Endothelial cell (in vitro differentiated cells): ENCODE results near the gene OSTM1. TPM values are rescaled to one million over a fixed set of nuclear protein-coding genes. Genes with fewer than 3 reads are reported as not detected.

Source experiments
- DNase-seq: peaks from one replicate; pipeline ENCODE4 v3.0.0; 2021; ENCODE audit warnings: low spot score
- H3K27ac Mint-ChIP-seq: one replicate; pipeline ENCODE4 v1.8.0; 2021; ENCODE audit warnings: mixed read lengths, inconsistent platforms; ENCODE audit not compliant: unreplicated experiment
- H3K27me3 Mint-ChIP-seq: one replicate; pipeline ENCODE4 v1.8.0; 2021; ENCODE audit warnings: mild to moderate bottlenecking, moderate library complexity, mixed read lengths, inconsistent platforms; ENCODE audit not compliant: unreplicated experiment
- H3K36me3 Mint-ChIP-seq: one replicate; pipeline ENCODE4 v1.8.0; 2021; ENCODE audit warnings: mild to moderate bottlenecking, low read depth, mixed read lengths, inconsistent platforms; ENCODE audit not compliant: unreplicated experiment
- H3K4me1 Mint-ChIP-seq: one replicate; pipeline ENCODE4 v1.8.0; 2021; ENCODE audit warnings: mild to moderate bottlenecking, mixed read lengths, inconsistent platforms; ENCODE audit not compliant: unreplicated experiment
- H3K4me3 Mint-ChIP-seq: one replicate; pipeline ENCODE4 v1.8.0; 2021; ENCODE audit warnings: mild to moderate bottlenecking, mixed read lengths, inconsistent platforms; ENCODE audit not compliant: unreplicated experiment
- H3K9me3 Mint-ChIP-seq: one replicate; pipeline ENCODE4 v1.8.0; 2021; ENCODE audit warnings: mixed read lengths, inconsistent platforms; ENCODE audit not compliant: unreplicated experiment
- total RNA-seq: library from RNA; stranded (reverse); fragmentation: NEBNext Ultra II Directional; extraction: Animal tissue kit (Norgen Biotek cat#: 25700); gene quantifications from one replicate; pipeline ENCODE4 v1.2.1, GENCODE V29; 2021; ENCODE audit not compliant: unreplicated experiment
- TF ChIP-seq, protein P1 (sequence below): fragments of 200-600 bp; sonication (generic); IDR thresholded peaks from one replicate; pipeline ENCODE4 v1.5.0; 2021; ENCODE audit warnings: antibody characterized with exemption; ENCODE audit not compliant: unreplicated experiment

OSTM1 gene
- total RNA-seq, 1 donor from 2014 or later: 22.7 TPM

DNA sequence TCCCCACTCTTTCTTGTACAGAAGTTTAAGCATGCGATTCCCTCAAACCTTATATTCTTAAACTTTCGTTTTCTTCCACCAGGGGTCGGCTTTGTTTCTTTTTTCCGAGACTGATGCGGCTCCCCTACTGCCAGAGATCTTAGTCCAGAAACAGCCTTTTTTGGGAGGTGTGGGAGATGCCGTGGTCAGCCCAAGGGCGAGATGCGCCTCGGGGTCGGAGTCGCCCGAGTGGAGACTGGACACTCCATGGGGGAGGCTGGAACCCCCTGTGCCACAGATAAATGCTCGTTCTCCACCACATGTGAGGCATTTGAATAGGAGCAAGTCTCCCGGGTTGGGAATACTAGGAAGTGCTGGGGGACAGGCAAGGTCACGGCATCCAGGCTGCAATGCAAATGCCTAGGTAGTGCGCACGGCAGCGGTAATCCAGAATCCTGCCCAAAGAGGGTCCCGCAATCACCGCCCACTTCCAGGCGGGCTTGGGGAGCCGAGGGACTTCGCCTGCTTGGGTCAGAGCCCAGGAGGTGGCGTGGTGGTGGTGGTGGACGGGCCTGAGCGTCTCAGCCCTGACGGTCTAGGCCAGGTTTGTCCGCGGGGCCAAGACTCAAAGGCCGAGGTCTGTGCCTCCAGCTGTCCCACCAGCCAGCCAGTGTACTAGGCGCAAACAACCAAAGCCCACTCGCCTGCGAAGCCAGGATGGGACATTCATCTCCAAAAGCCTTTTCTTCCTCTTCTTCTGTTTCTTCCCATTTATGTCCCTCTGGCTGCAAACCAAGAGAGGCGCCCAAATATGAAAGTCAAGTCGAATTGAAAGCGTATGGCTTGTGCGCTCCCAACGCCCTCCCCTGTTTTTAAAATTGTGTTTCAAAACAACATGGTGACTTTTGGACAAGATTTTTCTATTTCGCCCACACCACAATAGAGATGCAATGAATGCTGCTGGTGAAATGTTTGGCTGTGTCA, 39.3 kb upstream of the OSTM1 start:
- H3K9me3 Mint-ChIP-seq: no peaks in the 10 kb centered on the region
- H3K36me3 Mint-ChIP-seq: peaks cover 8% of the 10 kb centered on the region
- peaks cover 34% of the 10 kb centered on the region for H3K4me1 Mint-ChIP-seq
- H3K27me3 Mint-ChIP-seq: peaks cover 37% of the 10 kb centered on the region
- DNase-seq: peak; percentile 57
- TF ChIP-seq, protein P1, sequence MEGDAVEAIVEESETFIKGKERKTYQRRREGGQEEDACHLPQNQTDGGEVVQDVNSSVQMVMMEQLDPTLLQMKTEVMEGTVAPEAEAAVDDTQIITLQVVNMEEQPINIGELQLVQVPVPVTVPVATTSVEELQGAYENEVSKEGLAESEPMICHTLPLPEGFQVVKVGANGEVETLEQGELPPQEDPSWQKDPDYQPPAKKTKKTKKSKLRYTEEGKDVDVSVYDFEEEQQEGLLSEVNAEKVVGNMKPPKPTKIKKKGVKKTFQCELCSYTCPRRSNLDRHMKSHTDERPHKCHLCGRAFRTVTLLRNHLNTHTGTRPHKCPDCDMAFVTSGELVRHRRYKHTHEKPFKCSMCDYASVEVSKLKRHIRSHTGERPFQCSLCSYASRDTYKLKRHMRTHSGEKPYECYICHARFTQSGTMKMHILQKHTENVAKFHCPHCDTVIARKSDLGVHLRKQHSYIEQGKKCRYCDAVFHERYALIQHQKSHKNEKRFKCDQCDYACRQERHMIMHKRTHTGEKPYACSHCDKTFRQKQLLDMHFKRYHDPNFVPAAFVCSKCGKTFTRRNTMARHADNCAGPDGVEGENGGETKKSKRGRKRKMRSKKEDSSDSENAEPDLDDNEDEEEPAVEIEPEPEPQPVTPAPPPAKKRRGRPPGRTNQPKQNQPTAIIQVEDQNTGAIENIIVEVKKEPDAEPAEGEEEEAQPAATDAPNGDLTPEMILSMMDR: peak; percentile 65
- H3K27ac Mint-ChIP-seq: no peak overlapping the region
- peak overlapping the region; percentile 83 for H3K4me3 Mint-ChIP-seq

DNA sequence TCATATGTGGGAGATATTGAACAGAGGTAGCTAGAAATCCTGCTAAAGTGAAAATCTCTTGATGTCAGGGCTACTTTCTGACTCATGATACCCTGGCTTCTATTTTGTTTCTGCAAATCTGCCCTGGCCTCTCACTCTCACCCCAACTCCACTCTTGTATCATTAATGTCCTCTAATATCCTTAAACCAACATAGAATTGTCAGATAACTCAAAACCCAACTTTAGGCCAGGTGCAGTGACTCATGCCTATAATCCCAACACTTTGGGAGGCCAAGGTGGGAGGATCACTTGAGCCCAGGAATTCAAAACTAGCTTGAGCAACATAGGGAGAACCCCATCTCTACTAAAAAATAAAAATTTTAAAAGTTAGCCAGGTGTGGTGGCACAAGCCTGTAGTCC, 33.8 kb upstream of the OSTM1 start:
- DNase-seq: no peak
- Mint-ChIP-seq H3K9me3 (no peaks in the 10 kb centered on the region), H3K4me1 (peaks cover 1% of the 10 kb centered on the region), H3K4me3 (no peak overlapping the region), H3K36me3 (no peaks in the 10 kb centered on the region), H3K27me3 (peaks cover 4% of the 10 kb centered on the region), H3K27ac (no peak overlapping the region)
- TF ChIP-seq, protein P1: no peak

DNA sequence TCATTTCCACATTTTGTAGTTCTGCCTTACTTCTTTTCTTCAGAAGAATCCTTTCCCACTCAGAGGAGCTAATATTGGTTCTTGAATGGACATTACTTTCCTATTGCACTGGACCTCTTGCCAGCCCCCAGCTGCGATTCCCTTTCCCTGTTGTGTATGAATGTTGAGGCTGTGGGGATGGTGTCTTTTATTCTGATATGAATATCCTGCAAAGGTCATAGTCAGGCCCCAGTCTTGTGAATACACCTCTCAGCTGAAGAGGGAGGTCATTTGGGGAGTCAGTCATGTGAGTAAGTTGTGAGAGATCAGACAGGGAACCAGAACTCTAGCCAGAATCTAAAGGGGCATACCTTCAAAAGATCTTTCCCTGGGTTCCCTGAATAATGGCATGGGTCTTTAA, 32.6 kb upstream of the OSTM1 start:
- H3K4me3 Mint-ChIP-seq: no peak overlapping the region

DNA sequence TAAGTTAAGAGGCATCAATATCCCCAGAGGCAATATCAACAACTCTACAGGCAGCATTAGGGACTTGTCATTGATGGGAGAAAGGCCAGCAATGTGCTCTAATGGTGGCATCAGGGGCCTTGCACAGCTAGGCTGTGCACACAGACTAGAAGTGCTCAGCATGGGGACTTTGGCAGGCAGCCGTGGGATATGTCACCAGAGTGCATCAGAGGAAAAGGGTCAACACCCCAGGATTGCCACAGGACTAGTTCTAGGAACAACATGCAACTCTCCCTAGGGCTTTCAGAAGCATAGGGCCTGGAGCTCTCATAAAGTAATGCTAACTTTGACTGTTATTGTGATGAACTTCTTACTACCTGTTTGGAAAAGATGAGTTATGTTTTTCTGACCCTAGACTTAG, 32.2 kb upstream of the OSTM1 start:
- TF ChIP-seq, protein P1: no peak
- no peaks in the 10 kb centered on the region for H3K4me1 Mint-ChIP-seq
- no peak for DNase-seq
- H3K27ac Mint-ChIP-seq: no peak overlapping the region
- no peaks in the 10 kb centered on the region for H3K27me3 Mint-ChIP-seq
- H3K36me3 Mint-ChIP-seq: no peaks in the 10 kb centered on the region
- no peaks in the 10 kb centered on the region for H3K9me3 Mint-ChIP-seq
- H3K4me3 Mint-ChIP-seq: no peak overlapping the region

More for the DNA sequence above, 32.6 kb upstream of the OSTM1 start:
- Mint-ChIP-seq H3K4me1 (no peaks in the 10 kb centered on the region), H3K36me3 (no peaks in the 10 kb centered on the region), H3K27me3 (no peaks in the 10 kb centered on the region), H3K27ac (no peak overlapping the region), H3K9me3 (no peaks in the 10 kb centered on the region)
- TF ChIP-seq, protein P1: no peak
- DNase-seq: no peak

DNA sequence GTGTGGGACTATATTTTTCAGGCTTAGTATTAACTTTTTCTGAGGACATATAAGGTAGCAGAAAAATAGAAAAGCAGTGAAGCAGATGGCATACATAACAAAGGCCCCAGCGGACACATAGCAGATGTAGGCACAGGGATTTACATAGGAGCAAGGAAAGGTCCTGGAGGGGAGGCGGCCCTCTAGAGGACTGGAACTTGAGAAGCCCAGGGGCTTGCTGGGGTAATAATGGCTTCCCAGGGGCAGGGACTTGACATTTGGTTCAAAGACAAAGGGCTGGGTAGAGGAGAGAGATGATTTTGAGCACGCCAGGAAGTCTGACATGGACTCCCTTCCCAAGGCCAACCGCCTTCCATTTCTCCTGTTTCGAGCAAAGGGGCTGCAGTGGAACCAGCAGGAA, 31.7 kb upstream of the OSTM1 start:
- TF ChIP-seq, protein P1: no peak

More for the DNA sequence above, 31.7 kb upstream of the OSTM1 start:
- Mint-ChIP-seq H3K9me3 (no peaks in the 10 kb centered on the region), H3K36me3 (no peaks in the 10 kb centered on the region), H3K27ac (no peak overlapping the region), H3K27me3 (no peaks in the 10 kb centered on the region), H3K4me1 (no peaks in the 10 kb centered on the region), H3K4me3 (no peak overlapping the region)
- no peak for DNase-seq
